ENCODE results near the gene ZNF536. TPM values are rescaled to one million over a fixed set of nuclear protein-coding genes. Genes with fewer than 3 reads are reported as not detected.

The ZNF536 gene
- total and polyA plus RNA-seq, 2 of the 13 experiments (the other 11 are each of a cell fraction or from before 2014, with no cell fraction given): not detected

- no peak overlapping the region for H2AFZ ChIP-seq (ENCODE audit: low read length)
- POLR2A ChIA-PET: no interaction called here
- no peak overlapping the region for H3K4me2 ChIP-seq (ENCODE audit: low read depth, low read length)
- H3K4me1 ChIP-seq (ENCODE audit: insufficient read depth, low read length): no peaks in the 10 kb centered on the region
- H3K36me3 ChIP-seq (replicated peaks in 1 of 2; ENCODE audit: control insufficient read depth in 1 of 2, insufficient read depth in 2 of 2, low read length in 2 of 2): no peaks in the 10 kb centered on the region
- no peak overlapping the region for H3K9ac ChIP-seq (ENCODE audit: insufficient read depth, low read depth, low read length)
- no peaks in the 10 kb centered on the region for H3K9me3 ChIP-seq (ENCODE audit: low read length)
- peaks cover 0 to 7% of the 10 kb centered on the region in 2 experiments; a peak in 2 of 5 replicates for H3K27me3 ChIP-seq (ENCODE audit: control insufficient read depth in 1 of 2, insufficient read depth in 2 of 2, low read length in 2 of 2)
- TF ChIP-seq ZNF597 (CRISPR knock-in tag; IDR thresholded peaks at IDR 0.05) (no peak), CENPT (CRISPR knock-in tag; IDR thresholded peaks at IDR 0.05; ENCODE audit: low read depth) (no peak), RBAK (CRISPR knock-in tag; IDR thresholded peaks at IDR 0.05) (no peak), CHD2 (IDR thresholded peaks at IDR 0.05; ENCODE audit: low read depth, low read length) (no peak), ZBTB20 (CRISPR knock-in tag; IDR thresholded peaks at IDR 0.05; ENCODE audit: borderline replicate concordance, low read depth) (no peak), SNRNP70 (IDR thresholded peaks at IDR 0.05; ENCODE audit: low read depth, low read length) (no peak), NCOR1 (IDR thresholded peaks at IDR 0.05; ENCODE audit: borderline replicate concordance, low read length) (no peak), MTA3 (CRISPR knock-in tag; IDR thresholded peaks at IDR 0.05) (no peak), STAG1 (CRISPR knock-in tag; IDR thresholded peaks at IDR 0.05) (no peak)
- intact Hi-C loops (cut with micrococcal nuclease; ENCODE audit: unreplicated experiment) (no loop called here), in situ Hi-C loops (cut with HindIII; ENCODE audit: extremely low pct_ligation_motif_present, low pct_unique_long_range_greater_than_20kb) (no loop called here)
- no peak overlapping the region for H3K4me3 ChIP-seq (replicated peaks in 1 of 3; ENCODE audit: insufficient read depth in 1 of 3, low read depth in 2 of 3, low read length in 3 of 3)
- no peaks in the 10 kb centered on the region for H3K79me2 ChIP-seq (ENCODE audit: insufficient read depth, low read length)
- CTCF ChIA-PET (ENCODE audit: low intra/inter-chr PET ratio, low total read pairs): no interaction called here
- no peak for DNase-seq (ENCODE audit: low spot score)
- H3K27ac ChIP-seq (ENCODE audit: extremely low read length, insufficient read depth, low read length): no peak overlapping the region
- WGBS (ENCODE audit: low lambda C conversion rate): 5% methylated on average over 11 of the region's 11 CpGs
- BruUV-seq (replicated peaks): no TSS peak
- FAIRE-seq: no peak
- ATAC-seq: no peak
- no peaks in the 10 kb centered on the region for H4K20me1 ChIP-seq (ENCODE audit: insufficient read depth, low read length)
Observed at GRCh38 chr19:30340771-30341561, 31.2 kb upstream of the ZNF536 start.
